GM20431 (cell line): ENCODE measurements around the gene PDZRN3.
"Not testable (repeated sequence)": the region's sequence is repeated elsewhere in the genome, so short reads cannot be mapped to it uniquely, and the experiment has no call there.

Experiments used
- in situ Hi-C: fragments of 300-500 bp; cut with MseI, MboI; formaldehyde crosslinking; loops from one replicate; pipeline ENCODE4 v1.15.0; 2020; ENCODE audit warnings: low sequenced_read_pairs; ENCODE audit not compliant: unreplicated experiment

PDZRN3 gene

GRCh38 chr3:73599605-73600004 lies 25.1 kb downstream of the PDZRN3 start:
- in situ Hi-C loops = no loop called here

GRCh38 chr3:73597476-73597875 lies 27.3 kb downstream of the PDZRN3 start:
- in situ Hi-C loops = no loop called here

GRCh38 chr3:73592154-73593144 lies 32.3 kb downstream of the PDZRN3 start:
- in situ Hi-C loops = no loop called here

GRCh38 chr3:73591286-73591800 lies 33.4 kb downstream of the PDZRN3 start:
- in situ Hi-C loops = no loop called here

GRCh38 chr3:73586628-73587027 lies 38.1 kb downstream of the PDZRN3 start:
- in situ Hi-C loops = no loop called here

- in situ Hi-C loops = no loop called here
Observed at GRCh38 chr3:73586190-73586589, 38.6 kb downstream of the PDZRN3 start.

- in situ Hi-C loops = no loop called here
Observed at GRCh38 chr3:73584873-73585272, 39.9 kb downstream of the PDZRN3 start.

- in situ Hi-C loops = no loop called here
Observed at GRCh38 chr3:73582535-73582934, 42.2 kb downstream of the PDZRN3 start.

- in situ Hi-C loops = no loop called here
Observed at GRCh38 chr3:73581134-73581846, 43.5 kb downstream of the PDZRN3 start.

- in situ Hi-C loops = no loop called here
Observed at GRCh38 chr3:73580343-73580742, 44.4 kb downstream of the PDZRN3 start.

GRCh38 chr3:73577704-73578103 lies 47.0 kb downstream of the PDZRN3 start:
- in situ Hi-C loops = no loop called here

- in situ Hi-C loops = no loop called here
Observed at GRCh38 chr3:73576999-73577461, 47.7 kb downstream of the PDZRN3 start.

GRCh38 chr3:73575953-73576352 lies 48.8 kb downstream of the PDZRN3 start:
- in situ Hi-C loops = no loop called here

- in situ Hi-C loops = no loop called here
Observed at GRCh38 chr3:73575519-73575918, 49.2 kb downstream of the PDZRN3 start.

- in situ Hi-C loops = no loop called here
Observed at GRCh38 chr3:73573204-73573603, 51.5 kb downstream of the PDZRN3 start.

- in situ Hi-C loops = no loop called here
Observed at GRCh38 chr3:73572368-73572767, 52.4 kb downstream of the PDZRN3 start.

GRCh38 chr3:73571238-73571794 lies 53.4 kb downstream of the PDZRN3 start:
- in situ Hi-C loops = no loop called here

GRCh38 chr3:73569246-73569760 lies 55.4 kb downstream of the PDZRN3 start:
- in situ Hi-C loops = no loop called here

- in situ Hi-C loops = no loop called here
Observed at GRCh38 chr3:73568371-73568862, 56.3 kb downstream of the PDZRN3 start.

- in situ Hi-C loops = not testable (repeated sequence)
Observed at GRCh38 chr3:73565374-73565773, 59.4 kb downstream of the PDZRN3 start.
